ENCODE data around the gene SH2D3C. TPM values are rescaled to one million over a fixed set of nuclear protein-coding genes. Genes with fewer than 3 reads are reported as not detected.
A peak's percentile ranks its signal among the peaks of the same experiment; 100 is the strongest.

SH2D3C gene
- 10 to 100 TPM; 10.9 to 11.8 TPM for total RNA-seq
- polyA plus RNA-seq (2013, experiment 1 of 2) = 36.6 TPM
- 40.7 TPM for polyA plus RNA-seq (2013, experiment 2 of 2)
- 4.4 to 84.9 (median 27.8) reads per million in 172 experiments for total RNA-seq

GRCh38 chr9:127778280-127779135 is at the start of gene SH2D3C:
SH2D3C (minus strand) TSS chr9:127778666; CDS start chr9:127778627, 39 bp downstream.
- H3K4me3 Mint-ChIP-seq = peak within 1 kb of the TSS; percentile 96
- H3K27me3 Mint-ChIP-seq = no peaks in the 10 kb centered on the region
- H3K36me3 ChIP-seq (ENCODE audit: insufficient read depth, low read length) = peaks cover 12% of the 10 kb centered on the region
- H3K9me3 ChIP-seq (ENCODE audit: control insufficient read depth in 1 of 2, insufficient read depth in 1 of 2, low read length in 2 of 2) = no peaks in the 10 kb centered on the region
- H3K4me1 Mint-ChIP-seq (ENCODE audit: low read depth) = peaks cover 69% of the 10 kb centered on the region
- DNase-seq = peak in 9 of 14 experiments; percentile 41 to 67 (median 62)
- POLR2A ChIA-PET = interaction anchor here (0.6 to 2.2 kb wide), 7 partner anchors 9 to 1034 kb away, joined by 3 to 16 read pairs (median 3); no protein-coding TSS in a partner anchor
- H3K4me3 ChIP-seq (ENCODE audit: low read length) = peak within 1 kb of the TSS; percentile 80
- H3K36me3 Mint-ChIP-seq (ENCODE audit: low read depth) = peaks cover 28% of the 10 kb centered on the region
- H3K27me3 ChIP-seq (ENCODE audit: control insufficient read depth in 1 of 2, insufficient read depth in 2 of 2, low read length in 2 of 2) = no peaks in the 10 kb centered on the region
- intact Hi-C loops (cut with DNase I, micrococcal nuclease) = no loop called here
- peak within 1 kb of the TSS; percentile 97 for H3K27ac Mint-ChIP-seq
- CTCF ChIA-PET = interaction anchor here (0.6 to 3.4 kb wide), 3 partner anchors 44 to 143 kb away, joined by 3 to 17 read pairs (median 4); partner anchors contain the start of gene TOR2A
- peaks cover 88% of the 10 kb centered on the region for H3K4me1 ChIP-seq (ENCODE audit: insufficient read depth, low read length)
- H3K27ac ChIP-seq (ENCODE audit: low read depth in 1 of 2, low read length in 2 of 2) = peak within 1 kb of the TSS; percentile 86 to 90
- H3K9me3 Mint-ChIP-seq = no peaks in the 10 kb centered on the region
- ATAC-seq (ENCODE audit: poor library complexity) = peak; percentile 37
- TF ChIP-seq, protein P1, sequence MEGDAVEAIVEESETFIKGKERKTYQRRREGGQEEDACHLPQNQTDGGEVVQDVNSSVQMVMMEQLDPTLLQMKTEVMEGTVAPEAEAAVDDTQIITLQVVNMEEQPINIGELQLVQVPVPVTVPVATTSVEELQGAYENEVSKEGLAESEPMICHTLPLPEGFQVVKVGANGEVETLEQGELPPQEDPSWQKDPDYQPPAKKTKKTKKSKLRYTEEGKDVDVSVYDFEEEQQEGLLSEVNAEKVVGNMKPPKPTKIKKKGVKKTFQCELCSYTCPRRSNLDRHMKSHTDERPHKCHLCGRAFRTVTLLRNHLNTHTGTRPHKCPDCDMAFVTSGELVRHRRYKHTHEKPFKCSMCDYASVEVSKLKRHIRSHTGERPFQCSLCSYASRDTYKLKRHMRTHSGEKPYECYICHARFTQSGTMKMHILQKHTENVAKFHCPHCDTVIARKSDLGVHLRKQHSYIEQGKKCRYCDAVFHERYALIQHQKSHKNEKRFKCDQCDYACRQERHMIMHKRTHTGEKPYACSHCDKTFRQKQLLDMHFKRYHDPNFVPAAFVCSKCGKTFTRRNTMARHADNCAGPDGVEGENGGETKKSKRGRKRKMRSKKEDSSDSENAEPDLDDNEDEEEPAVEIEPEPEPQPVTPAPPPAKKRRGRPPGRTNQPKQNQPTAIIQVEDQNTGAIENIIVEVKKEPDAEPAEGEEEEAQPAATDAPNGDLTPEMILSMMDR (IDR thresholded peaks at IDR 0.05) = no peak

DNA sequence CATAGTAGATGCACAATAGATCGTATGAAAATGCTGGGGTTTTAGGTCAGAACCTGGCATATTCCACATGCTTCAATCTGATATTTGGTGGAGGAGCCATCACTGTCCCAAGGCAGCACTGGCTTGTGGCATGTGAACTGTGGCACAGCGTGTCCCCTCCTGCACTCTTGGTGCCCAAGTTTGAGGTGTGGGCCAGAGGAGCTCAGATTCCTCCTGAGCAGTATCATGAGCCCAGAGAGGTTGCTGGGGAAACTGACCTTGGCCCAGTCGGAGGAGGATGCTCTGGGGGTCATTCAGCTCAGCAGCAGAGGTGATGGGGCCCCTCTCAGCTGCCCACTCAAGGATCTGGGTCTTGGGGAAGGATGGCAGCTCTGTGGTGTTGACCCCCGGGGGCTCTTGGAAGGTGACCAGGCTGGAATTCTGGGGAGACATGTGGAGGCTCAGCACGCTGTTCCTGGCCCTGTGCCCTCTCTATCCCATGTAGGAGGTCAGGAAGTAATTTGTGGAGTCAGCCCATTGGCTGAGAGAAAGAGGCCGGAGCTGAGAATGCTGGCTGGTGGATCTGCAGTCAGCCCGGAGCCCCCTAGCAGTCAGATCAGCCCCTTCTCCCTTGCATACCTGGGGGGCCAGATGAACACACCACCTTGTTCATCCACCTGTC is 47.9 kb upstream of the SH2D3C start:
- Histone ChIP-seq H3K4me1 (ENCODE audit: insufficient read depth, low read length) (no peaks in the 10 kb centered on the region), H3K27ac (ENCODE audit: low read depth in 1 of 2, low read length in 2 of 2) (no peak overlapping the region), H3K36me3 (ENCODE audit: insufficient read depth, low read length) (peaks cover 5% of the 10 kb centered on the region), H3K4me3 (ENCODE audit: low read length) (no peak overlapping the region), H3K27me3 (ENCODE audit: control insufficient read depth in 1 of 2, insufficient read depth in 2 of 2, low read length in 2 of 2) (no peaks in the 10 kb centered on the region), H3K9me3 (ENCODE audit: control insufficient read depth in 1 of 2, insufficient read depth in 1 of 2, low read length in 2 of 2) (no peaks in the 10 kb centered on the region)
- Mint-ChIP-seq H3K27ac (no peak overlapping the region), H3K27me3 (no peaks in the 10 kb centered on the region), H3K9me3 (no peaks in the 10 kb centered on the region), H3K36me3 (ENCODE audit: low read depth) (peaks cover 4% of the 10 kb centered on the region), H3K4me3 (no peak overlapping the region), H3K4me1 (ENCODE audit: low read depth) (no peaks in the 10 kb centered on the region)
- ATAC-seq (ENCODE audit: poor library complexity) = no peak
- intact Hi-C loops (cut with DNase I, micrococcal nuclease) = no loop called here
- TF ChIP-seq, protein P1 (IDR thresholded peaks at IDR 0.05) = no peak
- DNase-seq = no peak
- ChIA-PET POLR2A (no interaction called here), CTCF (no interaction called here)

- no peak overlapping the region for H3K4me3 Mint-ChIP-seq
- no peaks in the 10 kb centered on the region for H3K4me1 ChIP-seq (ENCODE audit: insufficient read depth, low read length)
- no peaks in the 10 kb centered on the region for H3K4me1 Mint-ChIP-seq (ENCODE audit: low read depth)
- H3K27me3 ChIP-seq (ENCODE audit: control insufficient read depth in 1 of 2, insufficient read depth in 2 of 2, low read length in 2 of 2) = no peaks in the 10 kb centered on the region
- peaks cover 7% of the 10 kb centered on the region for H3K36me3 ChIP-seq (ENCODE audit: insufficient read depth, low read length)
- intact Hi-C loops (cut with DNase I, micrococcal nuclease) = no loop called here
- peak in 1 of 14 experiments; percentile 16 for DNase-seq
- no peak for ATAC-seq (ENCODE audit: poor library complexity)
- no peak overlapping the region for H3K27ac ChIP-seq (ENCODE audit: low read depth in 1 of 2, low read length in 2 of 2)
- TF ChIP-seq, protein P1 (IDR thresholded peaks at IDR 0.05) = no peak
- CTCF ChIA-PET = no interaction called here
- H3K27ac Mint-ChIP-seq = no peak overlapping the region
- H3K9me3 ChIP-seq (ENCODE audit: control insufficient read depth in 1 of 2, insufficient read depth in 1 of 2, low read length in 2 of 2) = no peaks in the 10 kb centered on the region
- peaks cover 8% of the 10 kb centered on the region for H3K36me3 Mint-ChIP-seq (ENCODE audit: low read depth)
- H3K9me3 Mint-ChIP-seq = no peaks in the 10 kb centered on the region
- no peak overlapping the region for H3K4me3 ChIP-seq (ENCODE audit: low read length)
- POLR2A ChIA-PET = no interaction called here
- no peaks in the 10 kb centered on the region for H3K27me3 Mint-ChIP-seq
These were observed 47.0 kb upstream of the SH2D3C start for GRCh38 chr9:127825319-127826051.

Data from CD4-positive, alpha-beta T cell (primary cell).